GM12878 (cell line): ENCODE measurements around the gene PDZRN4. TPM values are rescaled to one million over a fixed set of nuclear protein-coding genes. Genes with fewer than 3 reads are reported as not detected.

Experiments
- ATAC-seq: fragments of 200-7000 bp; cut with Tn5 transposase; 3 replicates; pipeline ENCODE4 v1.9.1; 2020; ENCODE audit warnings: mild to moderate bottlenecking, moderate library complexity
- BruUV-seq: library from RNA; stranded (reverse); fragments of 400-500 nt; replicated peaks from 2 replicates; lab custom pipeline; 2021; lab: Mats Ljungman, UMichigan
- CTCF ChIA-PET: fragments of 300-600 bp; sonication (Branson Sonifier 250); formaldehyde crosslinking; extraction: SDS; loops from one replicate; lab custom pipeline; 2021; ENCODE audit warnings: inconsistent platforms; lab: Yijun Ruan, JAX
- POLR2A ChIA-PET: fragments of 350-600 bp; formaldehyde crosslinking; extraction: SDS; loops from one replicate; lab custom pipeline; 2021; ENCODE audit warnings: inconsistent platforms; lab: Charles Lee
- RAD21 ChIA-PET: fragments of 300-600 bp; sonication (Branson Sonifier 250); formaldehyde crosslinking; loops from one replicate; lab custom pipeline; 2023; ENCODE audit warnings: antibody characterized with exemption; ENCODE audit not compliant: unreplicated experiment; lab: Charles Lee
- SMC1A ChIA-PET: fragments of 300-600 bp; sonication (Branson Sonifier 250); formaldehyde crosslinking; loops from one replicate; lab custom pipeline; 2023; ENCODE audit not compliant: unreplicated experiment, uncharacterized antibody; lab: Charles Lee
- DNase-seq: peaks from one replicate; pipeline ENCODE4 v3.0.0-alpha.2; 2011; ENCODE audit warnings: low read depth, low spot score
- FAIRE-seq: peaks from 3 replicates; lab custom pipeline; 2011; peaks lifted over from hg19 to GRCh38; lab: Jason Lieb, UNC
- H2AFZ ChIP-seq: 2 replicates; pipeline ENCODE4 v1.6.0; 2011; ENCODE audit warnings: low read depth, low read length, control low read depth; ENCODE audit not compliant: control insufficient read depth
- H3K27ac ChIP-seq: 2 replicates; pipeline ENCODE4 v1.5.1; 2011; ENCODE audit warnings: control low read depth; ENCODE audit not compliant: control insufficient read depth, insufficient read depth
- H3K27me3 ChIP-seq, 2 experiments: replicated peaks in 1 of 2; 2 replicates each; pipeline versions ENCODE4 v1.6.0 to v1.6.1; 2011; ENCODE audit warnings: low read length in 1 of 2; ENCODE audit not compliant: control insufficient read depth in 2 of 2, insufficient read depth in 2 of 2
- H3K36me3 ChIP-seq, 2 experiments: 2 replicates each; pipeline ENCODE4 v1.5.1; 2011; ENCODE audit warnings: low read length in 1 of 2; ENCODE audit not compliant: control insufficient read depth in 2 of 2, insufficient read depth in 2 of 2
- H3K4me1 ChIP-seq: 2 replicates; pipeline ENCODE4 v1.6.1; 2011; ENCODE audit warnings: mild to moderate bottlenecking, low read length, moderate library complexity, mixed read lengths; ENCODE audit not compliant: control insufficient read depth, insufficient read depth
- H3K4me2 ChIP-seq: 2 replicates; pipeline ENCODE4 v1.6.0; 2011; ENCODE audit warnings: control low read depth; ENCODE audit not compliant: control insufficient read depth, insufficient read depth
- H3K4me3 ChIP-seq: fragments of 200-600 bp; sonication (generic); 2 replicates; pipeline ENCODE4 v1.5.1; 2016
- H3K79me2 ChIP-seq: 2 replicates; pipeline ENCODE4 v1.6.0; 2011; ENCODE audit warnings: low read length; ENCODE audit not compliant: control insufficient read depth, insufficient read depth
- H3K9ac ChIP-seq: 2 replicates; pipeline ENCODE4 v1.8.0; 2011; ENCODE audit warnings: low read length, control low read depth, mixed read lengths; ENCODE audit not compliant: control insufficient read depth, insufficient read depth
- H3K9me3 ChIP-seq: replicated peaks from 3 replicates; pipeline ENCODE4 v1.5.1; 2011; ENCODE audit warnings: mild to moderate bottlenecking, low read length; ENCODE audit not compliant: control insufficient read depth, insufficient read depth
- H4K20me1 ChIP-seq: 2 replicates; pipeline ENCODE4 v1.6.0; 2011; ENCODE audit not compliant: control insufficient read depth, insufficient read depth
- ATF7 ChIP-seq: fragments of 450-650 bp; IDR thresholded peaks from 2 replicates; pipeline ENCODE4 v1.6.1; 2016; ENCODE audit warnings: low read depth, mild to moderate bottlenecking
- ETV6 ChIP-seq, 2 experiments: fragments of 450-650 bp in 1 of 2; IDR thresholded peaks in 1 of 2; conservative IDR thresholded peaks in 1 of 2; 2 replicates each; pipeline ENCODE4 v1.6.1; 2014; ENCODE audit warnings: antibody characterized with exemption in 1 of 2, borderline replicate concordance in 1 of 2, low read depth in 1 of 2, mild to moderate bottlenecking in 1 of 2, moderate library complexity in 1 of 2
- HDAC6 ChIP-seq: fragments of 200-600 bp; sonication (generic); IDR thresholded peaks from one replicate; pipeline ENCODE4 v1.8.0; 2017; ENCODE audit warnings: antibody characterized with exemption; ENCODE audit not compliant: unreplicated experiment
- NFYB ChIP-seq: IDR thresholded peaks from 2 replicates; pipeline ENCODE4 v1.6.1; 2011; ENCODE audit warnings: low read depth, mild to moderate bottlenecking, low read length, improper control_type of control experiment, moderate library complexity; ENCODE audit not compliant: insufficient read depth
- RBBP5 ChIP-seq: fragments of 200-600 bp; sonication (generic); conservative IDR thresholded peaks from 2 replicates; pipeline ENCODE4 v1.6.1; 2016
- SIN3A ChIP-seq: IDR thresholded peaks from 2 replicates; pipeline ENCODE4 v1.6.1; 2012; ENCODE audit warnings: low read depth, low read length, improper control_type of control experiment
- ZZZ3 ChIP-seq: IDR thresholded peaks from 2 replicates; pipeline ENCODE4 v1.6.1; 2011; ENCODE audit warnings: low read depth; ENCODE audit not compliant: control insufficient read depth, insufficient read length
- in situ Hi-C: fragments of 300-500 bp; cut with MboI; formaldehyde crosslinking; loops from 9 replicates; pipeline ENCODE4 v1.14.3; 2018; ENCODE audit warnings: mixed read lengths
- intact Hi-C: fragments of 100-400 bp; cut with micrococcal nuclease; formaldehyde crosslinking; loops from one replicate; pipeline ENCODE4 v1.14.2; 2022; ENCODE audit not compliant: unreplicated experiment
- polyA plus RNA-seq, 11 experiments: library from polyadenylated mRNA; depleted of rRNA in 4 of 11; unstranded in 6 of 11; stranded (reverse) in 5 of 11; fragments of >200 nt; fragmentation: Nextera tagmentation in 4 of 11; fragmentation: Illumina TruSeq in 1 of 11; extraction: Ambion mirVana in 4 of 11; extraction: Trizol in 1 of 11; gene quantifications; 1 replicate in 1 of 11; 2 replicates in 10 of 11; pipeline versions ENCODE4 v1.2.1 to v1.2.3, GENCODE V29; 2011 to 2016; ENCODE audit warnings: inconsistent platforms in 2 of 11, missing spikeins in 2 of 11, low read depth in 1 of 11
- total RNA-seq, 4 experiments: library from RNA; depleted of rRNA in 3 of 4; stranded (reverse); fragments of >200 nt in 3 of 4; fragmentation: Illumina TruSeq in 1 of 4; extraction: Trizol in 1 of 4; gene quantifications; 2 replicates each; pipeline versions ENCODE4 v1.2.1 to v1.2.3, GENCODE V29; 2013 to 2021
- TF ChIP-seq, protein P1 (sequence below): IDR thresholded peaks from 2 replicates; pipeline ENCODE4 v1.6.1; 2011; ENCODE audit warnings: borderline replicate concordance, low read depth, mild to moderate bottlenecking, moderate library complexity, low read length; ENCODE audit not compliant: insufficient read depth, poor library complexity, severe bottlenecking
- TF ChIP-seq, protein P2 (sequence below): IDR thresholded peaks from 2 replicates; pipeline ENCODE4 v1.6.1; 2012; ENCODE audit warnings: low read length, inconsistent platforms
- TF ChIP-seq, protein P3 (sequence below): fragments of 450-650 bp; IDR thresholded peaks from 2 replicates; pipeline ENCODE4 v1.6.1; 2017; ENCODE audit warnings: mild to moderate bottlenecking, moderate library complexity
- TF ChIP-seq, protein P4 (sequence below): IDR thresholded peaks from 2 replicates; pipeline ENCODE4 v1.6.1; 2011; ENCODE audit warnings: borderline replicate concordance, low read depth, mild to moderate bottlenecking, moderate library complexity, mixed read lengths, low read length; ENCODE audit not compliant: insufficient read depth; ENCODE audit errors: extremely low read length
- TF ChIP-seq, protein P5 (sequence below): IDR thresholded peaks from 2 replicates; pipeline ENCODE4 v1.6.1; 2011; ENCODE audit warnings: mild to moderate bottlenecking, low read depth, low read length, moderate library complexity; ENCODE audit not compliant: insufficient replicate concordance

Gene PDZRN4
- total and polyA plus RNA-seq, 10 of the 15 experiments (the other 5 are each of a cell fraction or from before 2014, with no cell fraction given) = 0.03 TPM; not detected in 9

DNA sequence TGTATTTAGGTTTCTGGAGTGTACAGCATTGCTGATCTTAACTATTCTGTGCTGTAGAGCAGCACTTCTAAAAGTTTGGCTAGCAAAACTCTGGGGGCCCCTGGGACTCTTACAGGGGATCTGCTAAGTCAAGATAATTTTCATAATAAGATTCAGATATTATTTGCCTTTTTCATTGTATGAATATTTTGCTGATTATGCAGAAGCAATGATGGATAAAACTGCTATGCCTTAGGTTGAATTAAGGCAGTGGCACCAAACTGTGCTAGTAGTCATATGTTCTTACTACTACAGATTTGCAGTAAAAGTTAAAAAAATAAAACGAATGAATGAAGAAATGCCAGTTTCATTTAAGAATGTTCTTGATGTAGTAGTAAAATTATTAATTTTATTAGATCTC lies 160.1 kb downstream of the PDZRN4 start (continued):
- TF ChIP-seq, protein P1, sequence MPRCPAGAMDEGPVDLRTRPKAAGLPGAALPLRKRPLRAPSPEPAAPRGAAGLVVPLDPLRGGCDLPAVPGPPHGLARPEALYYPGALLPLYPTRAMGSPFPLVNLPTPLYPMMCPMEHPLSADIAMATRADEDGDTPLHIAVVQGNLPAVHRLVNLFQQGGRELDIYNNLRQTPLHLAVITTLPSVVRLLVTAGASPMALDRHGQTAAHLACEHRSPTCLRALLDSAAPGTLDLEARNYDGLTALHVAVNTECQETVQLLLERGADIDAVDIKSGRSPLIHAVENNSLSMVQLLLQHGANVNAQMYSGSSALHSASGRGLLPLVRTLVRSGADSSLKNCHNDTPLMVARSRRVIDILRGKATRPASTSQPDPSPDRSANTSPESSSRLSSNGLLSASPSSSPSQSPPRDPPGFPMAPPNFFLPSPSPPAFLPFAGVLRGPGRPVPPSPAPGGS = no peak
- TF ChIP-seq ATF7 = no peak
- TF ChIP-seq, protein P2, sequence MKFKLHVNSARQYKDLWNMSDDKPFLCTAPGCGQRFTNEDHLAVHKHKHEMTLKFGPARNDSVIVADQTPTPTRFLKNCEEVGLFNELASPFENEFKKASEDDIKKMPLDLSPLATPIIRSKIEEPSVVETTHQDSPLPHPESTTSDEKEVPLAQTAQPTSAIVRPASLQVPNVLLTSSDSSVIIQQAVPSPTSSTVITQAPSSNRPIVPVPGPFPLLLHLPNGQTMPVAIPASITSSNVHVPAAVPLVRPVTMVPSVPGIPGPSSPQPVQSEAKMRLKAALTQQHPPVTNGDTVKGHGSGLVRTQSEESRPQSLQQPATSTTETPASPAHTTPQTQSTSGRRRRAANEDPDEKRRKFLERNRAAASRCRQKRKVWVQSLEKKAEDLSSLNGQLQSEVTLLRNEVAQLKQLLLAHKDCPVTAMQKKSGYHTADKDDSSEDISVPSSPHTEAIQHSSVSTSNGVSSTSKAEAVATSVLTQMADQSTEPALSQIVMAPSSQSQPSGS = no peak
- TF ChIP-seq, all 136 proteins: peak for 0

DNA sequence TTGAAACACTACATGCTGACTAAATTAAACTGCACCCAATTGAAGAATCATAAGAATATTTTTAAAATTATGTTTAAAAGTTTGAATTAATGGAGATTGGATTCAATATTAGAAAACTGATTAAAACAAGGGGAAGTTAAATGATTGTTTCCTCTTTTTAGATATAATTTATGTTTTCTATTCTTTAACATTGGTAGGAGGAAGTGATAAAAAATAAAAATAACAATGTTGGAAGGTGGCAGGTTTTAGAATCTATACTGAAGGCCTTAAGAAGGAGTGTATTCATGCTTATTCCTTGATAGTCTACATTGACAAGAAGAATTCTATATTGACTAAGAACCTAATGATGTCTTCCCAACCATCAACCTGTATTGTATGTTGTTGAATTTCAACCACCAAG lies 168.1 kb downstream of the PDZRN4 start:
- ATAC-seq (no peak), DNase-seq (no peak), FAIRE-seq (no peak)
- no peaks in the 10 kb centered on the region for H3K4me1 ChIP-seq
- H3K36me3 ChIP-seq = no peaks in the 10 kb centered on the region
- H3K9ac ChIP-seq = no peak overlapping the region
- POLR2A ChIA-PET = no interaction called here
- intact Hi-C loops (no loop called here), in situ Hi-C loops (no loop called here)
- RAD21 ChIA-PET = no interaction called here
- H4K20me1 ChIP-seq = no peaks in the 10 kb centered on the region
- H3K27me3 ChIP-seq = no peaks in the 10 kb centered on the region
- H3K4me3 ChIP-seq = no peak overlapping the region
- no peak overlapping the region for H3K4me2 ChIP-seq
- no peaks in the 10 kb centered on the region for H3K79me2 ChIP-seq
- SMC1A ChIA-PET = no interaction called here
- no peak overlapping the region for H3K27ac ChIP-seq
- H3K9me3 ChIP-seq = no peaks in the 10 kb centered on the region
- BruUV-seq = no TSS peak
- H2AFZ ChIP-seq = no peak overlapping the region
- CTCF ChIA-PET = no interaction called here
- TF ChIP-seq, protein P3, sequence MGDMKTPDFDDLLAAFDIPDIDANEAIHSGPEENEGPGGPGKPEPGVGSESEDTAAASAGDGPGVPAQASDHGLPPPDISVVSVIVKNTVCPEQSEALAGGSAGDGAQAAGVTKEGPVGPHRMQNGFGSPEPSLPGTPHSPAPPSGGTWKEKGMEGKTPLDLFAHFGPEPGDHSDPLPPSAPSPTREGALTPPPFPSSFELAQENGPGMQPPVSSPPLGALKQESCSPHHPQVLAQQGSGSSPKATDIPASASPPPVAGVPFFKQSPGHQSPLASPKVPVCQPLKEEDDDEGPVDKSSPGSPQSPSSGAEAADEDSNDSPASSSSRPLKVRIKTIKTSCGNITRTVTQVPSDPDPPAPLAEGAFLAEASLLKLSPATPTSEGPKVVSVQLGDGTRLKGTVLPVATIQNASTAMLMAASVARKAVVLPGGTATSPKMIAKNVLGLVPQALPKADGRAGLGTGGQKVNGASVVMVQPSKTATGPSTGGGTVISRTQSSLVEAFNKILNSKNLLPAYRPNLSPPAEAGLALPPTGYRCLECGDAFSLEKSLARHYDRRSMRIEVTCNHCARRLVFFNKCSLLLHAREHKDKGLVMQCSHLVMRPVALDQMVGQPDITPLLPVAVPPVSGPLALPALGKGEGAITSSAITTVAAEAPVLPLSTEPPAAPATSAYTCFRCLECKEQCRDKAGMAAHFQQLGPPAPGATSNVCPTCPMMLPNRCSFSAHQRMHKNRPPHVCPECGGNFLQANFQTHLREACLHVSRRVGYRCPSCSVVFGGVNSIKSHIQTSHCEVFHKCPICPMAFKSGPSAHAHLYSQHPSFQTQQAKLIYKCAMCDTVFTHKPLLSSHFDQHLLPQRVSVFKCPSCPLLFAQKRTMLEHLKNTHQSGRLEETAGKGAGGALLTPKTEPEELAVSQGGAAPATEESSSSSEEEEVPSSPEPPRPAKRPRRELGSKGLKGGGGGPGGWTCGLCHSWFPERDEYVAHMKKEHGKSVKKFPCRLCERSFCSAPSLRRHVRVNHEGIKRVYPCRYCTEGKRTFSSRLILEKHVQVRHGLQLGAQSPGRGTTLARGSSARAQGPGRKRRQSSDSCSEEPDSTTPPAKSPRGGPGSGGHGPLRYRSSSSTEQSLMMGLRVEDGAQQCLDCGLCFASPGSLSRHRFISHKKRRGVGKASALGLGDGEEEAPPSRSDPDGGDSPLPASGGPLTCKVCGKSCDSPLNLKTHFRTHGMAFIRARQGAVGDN = no peak
- TF ChIP-seq ETV6 (conservative IDR thresholded peaks at IDR 0.05 in 1 of 2, IDR thresholded peaks at IDR 0.05 in 1 of 2; ENCODE audit: borderline replicate concordance in 1 of 2, low read depth in 1 of 2) (no peak), HDAC6 (no peak), SIN3A (no peak), RBBP5 (no peak), NFYB (no peak), ZZZ3 (no peak)
- TF ChIP-seq, protein P4, sequence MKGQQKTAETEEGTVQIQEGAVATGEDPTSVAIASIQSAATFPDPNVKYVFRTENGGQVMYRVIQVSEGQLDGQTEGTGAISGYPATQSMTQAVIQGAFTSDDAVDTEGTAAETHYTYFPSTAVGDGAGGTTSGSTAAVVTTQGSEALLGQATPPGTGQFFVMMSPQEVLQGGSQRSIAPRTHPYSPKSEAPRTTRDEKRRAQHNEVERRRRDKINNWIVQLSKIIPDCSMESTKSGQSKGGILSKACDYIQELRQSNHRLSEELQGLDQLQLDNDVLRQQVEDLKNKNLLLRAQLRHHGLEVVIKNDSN = no peak
- TF ChIP-seq, protein P5, sequence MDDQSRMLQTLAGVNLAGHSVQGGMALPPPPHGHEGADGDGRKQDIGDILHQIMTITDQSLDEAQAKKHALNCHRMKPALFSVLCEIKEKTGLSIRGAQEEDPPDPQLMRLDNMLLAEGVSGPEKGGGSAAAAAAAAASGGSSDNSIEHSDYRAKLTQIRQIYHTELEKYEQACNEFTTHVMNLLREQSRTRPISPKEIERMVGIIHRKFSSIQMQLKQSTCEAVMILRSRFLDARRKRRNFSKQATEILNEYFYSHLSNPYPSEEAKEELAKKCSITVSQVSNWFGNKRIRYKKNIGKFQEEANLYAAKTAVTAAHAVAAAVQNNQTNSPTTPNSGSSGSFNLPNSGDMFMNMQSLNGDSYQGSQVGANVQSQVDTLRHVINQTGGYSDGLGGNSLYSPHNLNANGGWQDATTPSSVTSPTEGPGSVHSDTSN = no peak
